HCT116 (cell line): Measurements from ENCODE around the gene DENND1A. TPM values are rescaled to one million over a fixed set of nuclear protein-coding genes. Genes with fewer than 3 reads are reported as not detected.

ENCODE experiments used
- ATAC-seq: fragments of 200-7000 bp; cut with Tn5 transposase; 2 replicates; pipeline ENCODE4 v1.9.1; 2020; ENCODE audit warnings: mild to moderate bottlenecking, moderate library complexity
- BruUV-seq: library from RNA; stranded (reverse); fragments of 400-500 nt; replicated peaks from 2 replicates; lab custom pipeline; 2021; lab: Mats Ljungman, UMichigan
- CTCF ChIA-PET: fragments of 300-600 bp; sonication (Branson Sonifier 250); formaldehyde crosslinking; loops from one replicate; lab custom pipeline; 2021; ENCODE audit warnings: antibody characterized with exemption; lab: Charles Lee
- POLR2A ChIA-PET: fragments of 300-600, 350-600 bp; sonication (Branson Sonifier 250); formaldehyde crosslinking; loops from one replicate; lab custom pipeline; 2021; ENCODE audit warnings: antibody characterized with exemption; lab: Charles Lee
- RAD21 ChIA-PET, 2 experiments: fragments of 300-600 bp; sonication (Branson Sonifier 250); formaldehyde crosslinking; loops; one replicate each; lab custom pipeline; 2023; ENCODE audit warnings: low total read pairs in 2 of 2; ENCODE audit not compliant: uncharacterized antibody in 2 of 2, unreplicated experiment in 2 of 2, low non-redundant PET in 1 of 2; lab: Charles Lee
- DNase-seq: peaks from one replicate; pipeline ENCODE4 v3.0.0-alpha.2; 2010; ENCODE audit warnings: low read depth, low spot score
- H2AFZ ChIP-seq: fragments of 200-600 bp; shearing (Covaris generic), sonication (generic); 2 replicates; pipeline ENCODE4 v1.6.1; 2017; ENCODE audit warnings: low read depth, mixed run types, mixed read lengths, antibody characterized with exemption, low read length; ENCODE audit not compliant: poor library complexity, severe bottlenecking
- H3K27ac ChIP-seq: 2 replicates; pipeline ENCODE4 v1.5.1; 2012; ENCODE audit warnings: low read depth, low read length
- H3K27me3 ChIP-seq: fragments of 200-600 bp; sonication (generic); 2 replicates; pipeline ENCODE4 v1.6.1; 2016; ENCODE audit warnings: mixed run types, low read length, mixed read lengths; ENCODE audit not compliant: insufficient read depth
- H3K36me3 ChIP-seq, 2 experiments: fragments of 200-500 bp in 1 of 2; fragments of 200-600 bp in 1 of 2; sonication (Bioruptor generic) in 1 of 2; sonication (generic) in 1 of 2; 2 replicates each; pipeline versions ENCODE4 v1.5.1 to v1.6.1; 2014 to 2016; ENCODE audit warnings: low read length in 2 of 2, inconsistent platforms in 1 of 2, mixed read lengths in 1 of 2, mixed run types in 1 of 2; ENCODE audit not compliant: insufficient read depth in 2 of 2, control insufficient read depth in 1 of 2
- H3K4me1 ChIP-seq, 2 experiments: fragments of 200-600 bp in 1 of 2; sonication (generic) in 1 of 2; 2 replicates each; pipeline versions ENCODE4 v1.5.1 to v1.6.1; 2012 to 2017; ENCODE audit warnings: low read length in 2 of 2, inconsistent platforms in 1 of 2, mild to moderate bottlenecking in 1 of 2, mixed read lengths in 1 of 2, mixed run types in 1 of 2, moderate library complexity in 1 of 2; ENCODE audit not compliant: insufficient read depth in 2 of 2, control insufficient read depth in 1 of 2
- H3K4me2 ChIP-seq: fragments of 200-600 bp; sonication (generic); 2 replicates; pipeline ENCODE4 v1.6.1; 2017; ENCODE audit warnings: mixed run types, low read length, mixed read lengths
- H3K4me3 ChIP-seq, 2 experiments: fragments of 200-600 bp in 1 of 2; sonication (generic) in 1 of 2; replicated peaks in 1 of 2; 2 replicates each; pipeline ENCODE4 v1.5.1; 2011 to 2016; ENCODE audit warnings: low read length in 2 of 2, control low read depth in 1 of 2, low read depth in 1 of 2, mild to moderate bottlenecking in 1 of 2, mixed read lengths in 1 of 2, mixed run types in 1 of 2
- H3K79me2 ChIP-seq: fragments of 200-600 bp; sonication (generic); 2 replicates; pipeline ENCODE4 v1.6.1; 2017; ENCODE audit warnings: mild to moderate bottlenecking, mixed run types, low read length, moderate library complexity, mixed read lengths; ENCODE audit not compliant: insufficient read depth
- H3K9ac ChIP-seq: fragments of 200-600 bp; sonication (generic); 2 replicates; pipeline ENCODE4 v1.6.1; 2016; ENCODE audit warnings: low read length, mixed read lengths
- H3K9me2 ChIP-seq: fragments of 200-600 bp; sonication (generic), shearing (Covaris generic); 2 replicates; pipeline ENCODE4 v1.6.1; 2017; ENCODE audit warnings: mixed run types, mild to moderate bottlenecking, moderate library complexity; ENCODE audit not compliant: insufficient read depth
- H3K9me3 ChIP-seq, 2 experiments: fragments of 200-500 bp in 1 of 2; fragments of 200-600 bp in 1 of 2; sonication (Bioruptor generic) in 1 of 2; sonication (generic) in 1 of 2; 2 replicates each; pipeline ENCODE4 v1.6.1; 2014 to 2017; ENCODE audit warnings: low read length in 2 of 2, mixed read lengths in 2 of 2, inconsistent platforms in 1 of 2, low read depth in 1 of 2, mild to moderate bottlenecking in 1 of 2, mixed run types in 1 of 2, moderate library complexity in 1 of 2; ENCODE audit not compliant: control insufficient read depth in 1 of 2, insufficient read depth in 1 of 2
- H4K20me1 ChIP-seq: fragments of 200-600 bp; sonication (generic), shearing (Covaris generic); 2 replicates; pipeline ENCODE4 v1.6.1; 2017; ENCODE audit warnings: mixed run types, mild to moderate bottlenecking, moderate library complexity; ENCODE audit not compliant: insufficient read depth
- CBX3 ChIP-seq: IDR thresholded peaks from 2 replicates; pipeline ENCODE4 v1.6.1; 2012; ENCODE audit warnings: low read depth
- EGR1 ChIP-seq: IDR thresholded peaks from 2 replicates; pipeline ENCODE4 v1.6.1; 2012; ENCODE audit warnings: low read depth
- EZH2 ChIP-seq: fragments of 200-600 bp; sonication (generic); IDR thresholded peaks from 2 replicates; pipeline ENCODE4 v1.6.1; 2017; ENCODE audit warnings: antibody characterized with exemption, mixed run types
- JUND ChIP-seq: IDR thresholded peaks from 2 replicates; pipeline ENCODE4 v1.6.1; 2012
- MAX ChIP-seq: IDR thresholded peaks from 2 replicates; pipeline ENCODE4 v1.6.1; 2012
- POLR2AphosphoS5 ChIP-seq: IDR thresholded peaks from 2 replicates; pipeline ENCODE4 v1.6.1; 2011; ENCODE audit warnings: mild to moderate bottlenecking, low read depth, low read length, moderate library complexity
- RAD21 ChIP-seq: IDR thresholded peaks from 2 replicates; pipeline ENCODE4 v1.6.1; 2012; ENCODE audit warnings: low read depth, mild to moderate bottlenecking
- REST ChIP-seq: IDR thresholded peaks from 2 replicates; pipeline ENCODE4 v1.6.1; 2012; ENCODE audit warnings: low read depth
- SIN3A ChIP-seq: IDR thresholded peaks from 2 replicates; pipeline ENCODE4 v1.6.1; 2012; ENCODE audit warnings: low read depth
- ZBTB33 ChIP-seq: IDR thresholded peaks from 2 replicates; pipeline ENCODE4 v1.6.1; 2011; ENCODE audit warnings: mild to moderate bottlenecking, low read length, moderate library complexity; ENCODE audit not compliant: insufficient replicate concordance; ENCODE audit errors: extremely low read depth
- ZFX ChIP-seq: fragments of 450-650 bp; IDR thresholded peaks from 2 replicates; pipeline ENCODE4 v1.6.1; 2017
- ZNF274 ChIP-seq: fragments of 200-500 bp; sonication (Bioruptor generic); IDR thresholded peaks from 2 replicates; pipeline ENCODE4 v1.6.1; 2014; ENCODE audit warnings: mild to moderate bottlenecking, low read depth, low read length, inconsistent platforms
- intact Hi-C: fragments of 100-400 bp; cut with micrococcal nuclease; formaldehyde crosslinking; loops from 2 replicates; pipeline ENCODE4 v1.10.0; 2022
- total RNA-seq: library from RNA; stranded (reverse); gene quantifications from one replicate; pipeline ENCODE4 v1.2.1, GENCODE V29; 2021; ENCODE audit not compliant: unreplicated experiment

Gene DENND1A
- total RNA-seq, 1 experiment from 2014 or later: 33.0 TPM

GRCh38 chr9:123848447-123849085, 81.4 kb downstream of the DENND1A start:
- DNase-seq: no peak
- intact Hi-C loops: no loop called here
- H3K27ac ChIP-seq: no peak overlapping the region
- H3K4me2 ChIP-seq: no peak overlapping the region
- H3K9me2 ChIP-seq: no peaks in the 10 kb centered on the region
- no peaks in the 10 kb centered on the region for H3K27me3 ChIP-seq
- H3K9ac ChIP-seq: no peak overlapping the region
- BruUV-seq: no TSS peak
- no peaks in the 10 kb centered on the region for H4K20me1 ChIP-seq
- H3K4me1 ChIP-seq: no peaks in the 10 kb centered on the region
- TF ChIP-seq EGR1 (no peak), ZBTB33 (no peak), MAX (no peak), ZNF274 (no peak), POLR2AphosphoS5 (no peak), REST (no peak), SIN3A (no peak), CBX3 (no peak), RAD21 (no peak), EZH2 (no peak), ZFX (no peak), JUND (no peak)
- no peak overlapping the region for H3K4me3 ChIP-seq
- ChIA-PET CTCF (no interaction called here), RAD21 (no interaction called here), POLR2A (no interaction called here)
- no peaks in the 10 kb centered on the region for H3K36me3 ChIP-seq
- peaks cover 12 to 14% of the 10 kb centered on the region in 2 experiments; a peak in 2 of 4 replicates for H3K9me3 ChIP-seq
- ATAC-seq: no peak
- peaks cover 4% of the 10 kb centered on the region; the same call in 1 of the 2 replicates for H3K79me2 ChIP-seq
- no peak overlapping the region for H2AFZ ChIP-seq
